Thoracic aorta (tissue), 2 donors: ENCODE measurements around the gene SRP68. TPM values are rescaled to one million over a fixed set of nuclear protein-coding genes. Genes with fewer than 3 reads are reported as not detected.
"Not testable (repeated sequence)": the region's sequence is repeated elsewhere in the genome, so short reads cannot be mapped to it uniquely, and the experiment has no call there.

ENCODE experiments used
- ATAC-seq: fragments of 150-250 bp; one replicate; pipeline ENCODE4 v1.8.0; 2017; ENCODE audit warnings: low read depth; ENCODE audit not compliant: insufficient number of reproducible peaks, low FRiP score
- DNase-seq: peaks from one replicate; pipeline ENCODE4 v3.0.0-alpha.2; 2020; ENCODE audit warnings: low spot score
- H3K27ac ChIP-seq, 2 donors: fragments of 200-600 bp; sonication (generic); 1 replicate in 1 of 2; 2 replicates in 1 of 2; pipeline ENCODE4 v1.5.1; 2016; ENCODE audit warnings: mild to moderate bottlenecking in 2 of 2, moderate library complexity in 2 of 2
- H3K27me3 ChIP-seq: fragments of 200-600 bp; sonication (generic); replicated peaks from 2 replicates; pipeline ENCODE4 v1.6.0; 2016; ENCODE audit warnings: mild to moderate bottlenecking; ENCODE audit not compliant: insufficient read depth
- H3K36me3 ChIP-seq: fragments of 200-600 bp; sonication (generic); one replicate; pipeline ENCODE4 v1.5.1; 2016
- H3K4me1 ChIP-seq, 2 donors: fragments of 200-600 bp; sonication (generic); 1 replicate in 1 of 2; 2 replicates in 1 of 2; pipeline versions ENCODE4 v1.5.1 to v1.6.0; 2016; ENCODE audit warnings: low read depth in 2 of 2, mild to moderate bottlenecking in 1 of 2; ENCODE audit not compliant: control insufficient read depth in 1 of 2
- H3K4me3 ChIP-seq: fragments of 200-600 bp; sonication (generic); 2 replicates; pipeline ENCODE4 v1.5.1; 2016; ENCODE audit warnings: mild to moderate bottlenecking
- H3K9me3 ChIP-seq: fragments of 200-600 bp; sonication (generic); 2 replicates; pipeline ENCODE4 v1.5.1; 2016
- CTCF ChIP-seq: fragments of 200-600 bp; sonication (generic); IDR thresholded peaks from one replicate; pipeline ENCODE4 v1.5.1; 2019; ENCODE audit warnings: antibody characterized with exemption
- total RNA-seq, 2 donors: library from RNA; depleted of rRNA; stranded (reverse); fragments of >200 nt; gene quantifications; one replicate each; pipeline versions ENCODE4 v1.1.0 to v1.2.3, GENCODE V29; 2016

The SRP68 gene
- total RNA-seq, 2 donors from 2014 or later, result 19.1 to 39.9 TPM

GRCh38 chr17:76078860-76079534 lies 6.7 kb upstream of the SRP68 start, which contains the start of gene ZACN:
Gene ZACN (plus strand): TSS chr17:76079182. CDS start chr17:76079265, 83 bp downstream.
- DNase-seq (no peak), ATAC-seq (no peak)
- no peak within 1 kb of the TSS for H3K4me3 ChIP-seq
- peaks cover 13% of the 10 kb centered on the region for H3K27me3 ChIP-seq
- no peaks in the 10 kb centered on the region for H3K36me3 ChIP-seq
- peaks cover 7 to 34% of the 10 kb centered on the region in 2 donors for H3K4me1 ChIP-seq
- no peak within 1 kb of the TSS for H3K27ac ChIP-seq
- TF ChIP-seq CTCF, result no peak
- H3K9me3 ChIP-seq, result no peaks in the 10 kb centered on the region

- peaks cover 7 to 34% of the 10 kb centered on the region in 2 donors for H3K4me1 ChIP-seq
- H3K36me3 ChIP-seq, ATAC-seq, H3K27ac ChIP-seq, H3K4me3 ChIP-seq, DNase-seq, H3K9me3 ChIP-seq: not testable (repeated sequence)
- peaks cover 13% of the 10 kb centered on the region for H3K27me3 ChIP-seq
Measured at GRCh38 chr17:76078370-76078769, 6.1 kb upstream of the SRP68 start.

- ATAC-seq (no peak), DNase-seq (no peak)
- TF ChIP-seq CTCF, result no peak
- Histone ChIP-seq H3K36me3 (no peaks in the 10 kb centered on the region), H3K4me3 (no peak overlapping the region), H3K4me1 (peaks cover 7 to 38% of the 10 kb centered on the region in 2 donors), H3K9me3 (no peaks in the 10 kb centered on the region), H3K27ac (no peak overlapping the region), H3K27me3 (peaks cover 13% of the 10 kb centered on the region)
Measured at GRCh38 chr17:76077584-76078110, 5.3 kb upstream of the SRP68 start.

GRCh38 chr17:76076765-76077583 lies 4.7 kb upstream of the SRP68 start:
- no peak overlapping the region for H3K27ac ChIP-seq
- H3K9me3 ChIP-seq, result no peaks in the 10 kb centered on the region
- DNase-seq, result no peak
- H3K4me3 ChIP-seq, result peak overlapping the region; percentile 27
- H3K4me1 ChIP-seq, result peaks cover 7 to 38% of the 10 kb centered on the region in 2 donors
- H3K27me3 ChIP-seq, result peaks cover 13% of the 10 kb centered on the region
- H3K36me3 ChIP-seq, result no peaks in the 10 kb centered on the region
- no peak for TF ChIP-seq CTCF
- no peak for ATAC-seq

GRCh38 chr17:76076146-76076764 lies 3.9 kb upstream of the SRP68 start:
- TF ChIP-seq CTCF, result no peak
- Histone ChIP-seq H3K27me3 (peaks cover 13% of the 10 kb centered on the region), H3K27ac (no peak overlapping the region), H3K4me1 (peaks cover 9 to 43% of the 10 kb centered on the region in 2 donors), H3K9me3 (no peaks in the 10 kb centered on the region), H3K36me3 (no peaks in the 10 kb centered on the region), H3K4me3 (peak overlapping the region; percentile 27)
- no peak for ATAC-seq
- DNase-seq, result no peak
